K562 (cell line): ENCODE measurements around the gene TNFRSF11A.

Source experiments
- BRCA1 ChIP-seq, 2 experiments: fragments of 450-650 bp in 1 of 2; sonication (generic) in 1 of 2; formaldehyde crosslinking in 1 of 2; IDR thresholded peaks; 2 replicates each; pipeline versions ENCODE4 v1.5.0 to v1.6.1; 2017 to 2020; ENCODE audit warnings: mild to moderate bottlenecking in 1 of 2, missing genetic modification reagents in 1 of 2
- POLR2A ChIP-seq: fragments of 450-650 bp; conservative IDR thresholded peaks from 2 replicates; pipeline ENCODE4 v1.6.1; 2016
- REST ChIP-seq, 2 experiments: fragments of 450-650 bp; formaldehyde crosslinking in 1 of 2; IDR thresholded peaks; 2 replicates each; pipeline versions ENCODE4 v1.4.0 to v1.6.1; 2014 to 2020; ENCODE audit warnings: mild to moderate bottlenecking in 2 of 2, borderline replicate concordance in 1 of 2, low read depth in 1 of 2

GRCh38 chr18:62337336-62337735, 12.2 kb downstream of the TNFRSF11A start:
- TF ChIP-seq REST (IDR thresholded peaks at IDR 0.05; ENCODE audit: borderline replicate concordance) (no peak), REST (CRISPR knock-in tag; IDR thresholded peaks at IDR 0.05; ENCODE audit: low read depth) (no peak), POLR2A (no peak), BRCA1 (IDR thresholded peaks at IDR 0.05) (no peak), BRCA1 (CRISPR knock-in tag; IDR thresholded peaks at IDR 0.05) (no peak)
